Measurements from ENCODE around the gene NLRP7. TPM values are rescaled to one million over a fixed set of nuclear protein-coding genes. Genes with fewer than 3 reads are reported as not detected.
"Not testable (repeated sequence)": the region's sequence is repeated elsewhere in the genome, so short reads cannot be mapped to it uniquely, and the experiment has no call there.

Gene NLRP7
- under 1 TPM in 1 of 2 donors, not detected in 1; 0.09 TPM for total RNA-seq
- polyA plus RNA-seq (ENCODE audit: insufficient read length in 6 of 6) = under 1 TPM in 1 of 6 donors, not detected in 5; 0.20 TPM
- long read RNA-seq, donor 1, partial matches to known transcripts = 24 of 24 reads
- long read RNA-seq, donor 1, other reads (novel, unspliced or antisense) = 0 of 24 reads
- long read RNA-seq, donor 2 = 0 reads
- long read RNA-seq, donor 3 = 0 reads
- long read RNA-seq, donor 4 = 0 reads
- long read RNA-seq, donor 5 = 0 reads
- long read RNA-seq, donor 6 = 0 reads
- long read RNA-seq, donor 7 = 0 reads
- long read RNA-seq, donor 8, partial matches to known transcripts = 16 of 16 reads
- long read RNA-seq, donor 8, other reads (novel, unspliced or antisense) = 0 of 16 reads
- long read RNA-seq, donor 9 = 0 reads
- long read RNA-seq, donor 10 = 0 reads
- long read RNA-seq, donor 11 = 0 reads
- long read RNA-seq, donor 12 = 0 reads

- peaks cover 0 to 6% of the 10 kb centered on the region in 2 donors for H3K27me3 ChIP-seq
- H3K4me1 ChIP-seq = peaks cover 0 to 7% of the 10 kb centered on the region in 2 donors
- TF ChIP-seq, protein P1, sequence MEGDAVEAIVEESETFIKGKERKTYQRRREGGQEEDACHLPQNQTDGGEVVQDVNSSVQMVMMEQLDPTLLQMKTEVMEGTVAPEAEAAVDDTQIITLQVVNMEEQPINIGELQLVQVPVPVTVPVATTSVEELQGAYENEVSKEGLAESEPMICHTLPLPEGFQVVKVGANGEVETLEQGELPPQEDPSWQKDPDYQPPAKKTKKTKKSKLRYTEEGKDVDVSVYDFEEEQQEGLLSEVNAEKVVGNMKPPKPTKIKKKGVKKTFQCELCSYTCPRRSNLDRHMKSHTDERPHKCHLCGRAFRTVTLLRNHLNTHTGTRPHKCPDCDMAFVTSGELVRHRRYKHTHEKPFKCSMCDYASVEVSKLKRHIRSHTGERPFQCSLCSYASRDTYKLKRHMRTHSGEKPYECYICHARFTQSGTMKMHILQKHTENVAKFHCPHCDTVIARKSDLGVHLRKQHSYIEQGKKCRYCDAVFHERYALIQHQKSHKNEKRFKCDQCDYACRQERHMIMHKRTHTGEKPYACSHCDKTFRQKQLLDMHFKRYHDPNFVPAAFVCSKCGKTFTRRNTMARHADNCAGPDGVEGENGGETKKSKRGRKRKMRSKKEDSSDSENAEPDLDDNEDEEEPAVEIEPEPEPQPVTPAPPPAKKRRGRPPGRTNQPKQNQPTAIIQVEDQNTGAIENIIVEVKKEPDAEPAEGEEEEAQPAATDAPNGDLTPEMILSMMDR (IDR thresholded peaks at IDR 0.05) = no peak
- H3K27ac ChIP-seq = no peak within 1 kb of the TSS
- no peaks in the 10 kb centered on the region for H3K9me3 ChIP-seq
- no peak within 1 kb of the TSS for H3K4me3 ChIP-seq
- H3K36me3 ChIP-seq = no peaks in the 10 kb centered on the region
- ATAC-seq (no peak), DNase-seq (no peak)
- intact Hi-C loops (cut with DNase I) = no loop called here
These were observed at the start of gene NLRP7 for GRCh38 chr19:54947381-54947780. NLRP7 (minus strand) TSS chr19:54947530.

- Histone ChIP-seq H3K36me3 (no peaks in the 10 kb centered on the region), H3K4me3 (no peak overlapping the region), H3K4me1 (no peaks in the 10 kb centered on the region), H3K9me3 (no peaks in the 10 kb centered on the region), H3K27ac (no peak overlapping the region), H3K27me3 (peaks cover 0 to 4% of the 10 kb centered on the region in 2 donors)
- DNase-seq (no peak), ATAC-seq (no peak)
- TF ChIP-seq, protein P1 (IDR thresholded peaks at IDR 0.05) = no peak
- intact Hi-C loops (cut with DNase I) = no loop called here
These were observed 48.2 kb upstream of the NLRP7 start for GRCh38 chr19:54995561-54995960.

DNA sequence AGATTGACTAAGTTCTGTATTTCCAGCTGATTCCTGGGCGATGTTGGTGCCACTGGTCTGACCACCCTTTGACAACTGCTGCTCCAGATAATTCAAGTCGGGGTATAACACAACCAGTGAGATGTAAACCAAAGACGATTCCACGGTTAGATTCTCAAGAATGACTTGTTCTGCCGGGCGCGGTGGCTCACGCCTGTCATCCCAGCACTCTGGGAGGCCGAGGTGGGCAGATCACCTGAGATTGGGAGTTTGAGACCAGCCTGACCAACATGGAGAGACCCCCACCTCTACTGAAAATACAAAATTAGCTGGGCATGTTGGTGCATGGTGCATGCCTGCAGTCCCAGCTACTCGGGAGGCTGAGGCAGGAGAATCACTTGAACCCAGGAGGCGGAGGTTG, 42.2 kb upstream of the NLRP7 start:
- H3K27ac ChIP-seq; H3K4me3 ChIP-seq; intact Hi-C loops (cut with DNase I); H3K36me3 ChIP-seq; DNase-seq; H3K27me3 ChIP-seq; H3K9me3 ChIP-seq; ATAC-seq; H3K4me1 ChIP-seq: not testable (repeated sequence)

- intact Hi-C loops (cut with DNase I); DNase-seq; H3K36me3 ChIP-seq; ATAC-seq; H3K9me3 ChIP-seq; H3K4me3 ChIP-seq; H3K27me3 ChIP-seq; H3K4me1 ChIP-seq; H3K27ac ChIP-seq: not testable (repeated sequence)
These were observed 35.2 kb upstream of the NLRP7 start for GRCh38 chr19:54982562-54982961.

- ATAC-seq (peak; percentile 49), DNase-seq (peak in 1 of 4 donors; percentile 46)
- H3K4me1 ChIP-seq; H3K27me3 ChIP-seq; intact Hi-C loops (cut with DNase I); H3K4me3 ChIP-seq; H3K36me3 ChIP-seq; H3K9me3 ChIP-seq; H3K27ac ChIP-seq: not testable (repeated sequence)
These were observed 26.1 kb upstream of the NLRP7 start for GRCh38 chr19:54973229-54974090.

- H3K9me3 ChIP-seq; DNase-seq; H3K4me3 ChIP-seq; H3K4me1 ChIP-seq; intact Hi-C loops (cut with DNase I); H3K27me3 ChIP-seq; H3K27ac ChIP-seq; ATAC-seq; H3K36me3 ChIP-seq: not testable (repeated sequence)
These were observed 24.1 kb upstream of the NLRP7 start for GRCh38 chr19:54971446-54971845.

- no peaks in the 10 kb centered on the region for H3K36me3 ChIP-seq
- H3K27me3 ChIP-seq = no peaks in the 10 kb centered on the region
- intact Hi-C loops (cut with DNase I) = no loop called here
- TF ChIP-seq, protein P1 (IDR thresholded peaks at IDR 0.05) = no peak
- no peak overlapping the region for H3K27ac ChIP-seq
- ATAC-seq (no peak), DNase-seq (no peak)
- H3K4me3 ChIP-seq = no peak overlapping the region
- H3K4me1 ChIP-seq = peaks cover 0 to 5% of the 10 kb centered on the region in 2 donors
- peaks cover 0 to 2% of the 10 kb centered on the region in 2 donors for H3K9me3 ChIP-seq
These were observed 22.3 kb upstream of the NLRP7 start for GRCh38 chr19:54969647-54970046.

Measured in left lung (tissue), 14 donors.